ENCODE data around the gene ATL1. TPM values are rescaled to one million over a fixed set of nuclear protein-coding genes. Genes with fewer than 3 reads are reported as not detected.

The ATL1 gene
- total RNA-seq, 2 experiments from 2014 or later: 0.82 to 1.6 TPM

GRCh38 chr14:50529288-50530179 lies 30.4 kb upstream of the ATL1 start:
- peaks cover 37% of the 10 kb centered on the region for H3K4me1 ChIP-seq (ENCODE audit: insufficient read depth, low read length, poor library complexity, severe bottlenecking)
- 0 out of 2 replicates have a peak, but pooled peaks have one; percentile 25 for TF ChIP-seq CTCF (conservative IDR thresholded peaks at IDR 0.05; ENCODE audit: low read length)
- TF ChIP-seq EZH2phosphoT487 (IDR thresholded peaks at IDR 0.05; ENCODE audit: borderline replicate concordance, low read depth, low read length): no peak
- ChIA-PET POLR2A (interaction anchor here (0.6 kb wide), 1 partner anchor 289 kb away, joined by 3 read pairs; no protein-coding TSS in a partner anchor), CTCF (ENCODE audit: unreplicated experiment) (no interaction called here)
- H3K4me3 ChIP-seq (ENCODE audit: low read depth, low read length, poor library complexity, severe bottlenecking): peak overlapping the region; percentile 89
- no peak overlapping the region for H3K27ac ChIP-seq (ENCODE audit: low read depth, low read length, poor library complexity, severe bottlenecking)
- peaks cover 72% of the 10 kb centered on the region for H3K79me2 ChIP-seq (ENCODE audit: insufficient read depth, low read depth, low read length)
- H3K9me2 ChIP-seq (ENCODE audit: insufficient read depth, low read length): no peaks in the 10 kb centered on the region
- H3K9me3 ChIP-seq (ENCODE audit: low read length): no peaks in the 10 kb centered on the region
- H3K4me2 ChIP-seq (ENCODE audit: low read length): peak overlapping the region; percentile 73
- BruUV-seq (replicated peaks): no TSS peak
- no peak overlapping the region for H2AFZ ChIP-seq (ENCODE audit: low read length)
- H3K36me3 ChIP-seq (ENCODE audit: insufficient read depth, low read length): peaks cover 26% of the 10 kb centered on the region
- DNase-seq (ENCODE audit: low spot score): no peak
- H4K20me1 ChIP-seq (ENCODE audit: insufficient read depth, low read length): peaks cover 24% of the 10 kb centered on the region
- intact Hi-C loops (cut with micrococcal nuclease; ENCODE audit: unreplicated experiment): loop anchor here (5.0 kb wide), 2 partner anchors 527 to 677 kb away; partner anchors contain the start of gene NEMF

- Histone ChIP-seq H3K4me1 (ENCODE audit: insufficient read depth, low read length, poor library complexity, severe bottlenecking) (peaks cover 29% of the 10 kb centered on the region), H3K36me3 (ENCODE audit: insufficient read depth, low read length) (peaks cover 24% of the 10 kb centered on the region), H3K79me2 (ENCODE audit: insufficient read depth, low read depth, low read length) (peaks cover 63% of the 10 kb centered on the region), H3K4me2 (ENCODE audit: low read length) (peak overlapping the region; percentile 73), H2AFZ (ENCODE audit: low read length) (no peak overlapping the region), H3K9me3 (ENCODE audit: low read length) (no peaks in the 10 kb centered on the region), H3K9me2 (ENCODE audit: insufficient read depth, low read length) (no peaks in the 10 kb centered on the region), H3K4me3 (ENCODE audit: low read depth, low read length, poor library complexity, severe bottlenecking) (peak overlapping the region; percentile 89), H4K20me1 (ENCODE audit: insufficient read depth, low read length) (peaks cover 18% of the 10 kb centered on the region), H3K27ac (ENCODE audit: low read depth, low read length, poor library complexity, severe bottlenecking) (no peak overlapping the region)
- ChIA-PET CTCF (ENCODE audit: unreplicated experiment) (interaction anchor here (0.6 kb wide), 1 partner anchor 13 kb away, joined by 3 read pairs; no protein-coding TSS in a partner anchor), POLR2A (interaction anchor here (0.6 kb wide), 1 partner anchor 288 kb away, joined by 3 read pairs; no protein-coding TSS in a partner anchor)
- no TSS peak for BruUV-seq (replicated peaks)
- TF ChIP-seq CTCF (conservative IDR thresholded peaks at IDR 0.05; ENCODE audit: low read length) (no peak), EZH2phosphoT487 (IDR thresholded peaks at IDR 0.05; ENCODE audit: borderline replicate concordance, low read depth, low read length) (no peak)
- no peak for DNase-seq (ENCODE audit: low spot score)
- intact Hi-C loops (cut with micrococcal nuclease; ENCODE audit: unreplicated experiment): loop anchor here (5.0 kb wide), 2 partner anchors 528 to 678 kb away; partner anchors contain the start of gene NEMF
Measured at GRCh38 chr14:50530358-50530757, 29.6 kb upstream of the ATL1 start.

All from OCI-LY7 (cell line).